ENCODE measurements around the gene CLDN1. TPM values are rescaled to one million over a fixed set of nuclear protein-coding genes. Genes with fewer than 3 reads are reported as not detected.

The CLDN1 gene
- polyA plus RNA-seq, 2 donors: 27.1 to 28.8 TPM

- Histone ChIP-seq H3K36me3 (ENCODE audit: control insufficient read depth in 2 of 2, insufficient read depth in 2 of 2, low read length in 1 of 2) (no peaks in the 10 kb centered on the region), H3K4me1 (ENCODE audit: control insufficient read depth in 2 of 2, insufficient read depth in 2 of 2, low read length in 1 of 2) (no peaks in the 10 kb centered on the region), H3K27ac (ENCODE audit: low read depth in 2 of 2, low read length in 1 of 2) (no peak overlapping the region), H3K4me3 (ENCODE audit: low read depth in 1 of 2, low read length in 2 of 2) (no peak overlapping the region), H3K9me3 (ENCODE audit: control insufficient read depth in 2 of 2, insufficient read depth in 1 of 2, low read depth in 1 of 2, low read length in 1 of 2) (no peaks in the 10 kb centered on the region), H3K27me3 (ENCODE audit: control insufficient read depth in 1 of 2, insufficient read depth in 2 of 2, low read length in 2 of 2) (no peaks in the 10 kb centered on the region)
- WGBS, 2 donors: 55 to 65% methylated on average over 1 of the region's 1 CpG
These were observed 18.4 kb downstream of the CLDN1 start for GRCh38 chr3:190303884-190304283.

GRCh38 chr3:190302212-190302867, 19.9 kb downstream of the CLDN1 start:
- H3K9me3 ChIP-seq (ENCODE audit: control insufficient read depth in 2 of 2, insufficient read depth in 1 of 2, low read depth in 1 of 2, low read length in 1 of 2): no peaks in the 10 kb centered on the region
- H3K4me1 ChIP-seq (ENCODE audit: control insufficient read depth in 2 of 2, insufficient read depth in 2 of 2, low read length in 1 of 2): no peaks in the 10 kb centered on the region
- no peaks in the 10 kb centered on the region for H3K27me3 ChIP-seq (ENCODE audit: control insufficient read depth in 1 of 2, insufficient read depth in 2 of 2, low read length in 2 of 2)
- H3K36me3 ChIP-seq (ENCODE audit: control insufficient read depth in 2 of 2, insufficient read depth in 2 of 2, low read length in 1 of 2): no peaks in the 10 kb centered on the region
- H3K4me3 ChIP-seq (ENCODE audit: low read depth in 1 of 2, low read length in 2 of 2): no peak overlapping the region
- no peak overlapping the region for H3K27ac ChIP-seq (ENCODE audit: low read depth in 2 of 2, low read length in 1 of 2)
- WGBS, 2 donors: 85 to 91% methylated on average over 3 of the region's 3 CpGs

- Histone ChIP-seq H3K36me3 (ENCODE audit: control insufficient read depth in 2 of 2, insufficient read depth in 2 of 2, low read length in 1 of 2) (no peaks in the 10 kb centered on the region), H3K27ac (ENCODE audit: low read depth in 2 of 2, low read length in 1 of 2) (no peak overlapping the region), H3K4me1 (ENCODE audit: control insufficient read depth in 2 of 2, insufficient read depth in 2 of 2, low read length in 1 of 2) (no peaks in the 10 kb centered on the region), H3K9me3 (ENCODE audit: control insufficient read depth in 2 of 2, insufficient read depth in 1 of 2, low read depth in 1 of 2, low read length in 1 of 2) (no peaks in the 10 kb centered on the region), H3K4me3 (ENCODE audit: low read depth in 1 of 2, low read length in 2 of 2) (no peak overlapping the region), H3K27me3 (ENCODE audit: control insufficient read depth in 1 of 2, insufficient read depth in 2 of 2, low read length in 2 of 2) (no peaks in the 10 kb centered on the region)
- WGBS, 2 donors: 37 to 51% methylated on average over 3 of the region's 3 CpGs
These were observed 20.7 kb downstream of the CLDN1 start for GRCh38 chr3:190301591-190301990.

GRCh38 chr3:190299969-190300368, 22.3 kb downstream of the CLDN1 start:
- 65 to 69% methylated on average over 4 of the region's 4 CpGs for WGBS, 2 donors

GRCh38 chr3:190294030-190294429, 28.2 kb downstream of the CLDN1 start:
- Histone ChIP-seq H3K27me3 (ENCODE audit: control insufficient read depth in 1 of 2, insufficient read depth in 2 of 2, low read length in 2 of 2) (no peaks in the 10 kb centered on the region), H3K27ac (ENCODE audit: low read depth in 2 of 2, low read length in 1 of 2) (no peak overlapping the region), H3K9me3 (ENCODE audit: control insufficient read depth in 2 of 2, insufficient read depth in 1 of 2, low read depth in 1 of 2, low read length in 1 of 2) (peaks cover 0 to 3% of the 10 kb centered on the region in 2 donors)

More at GRCh38 chr3:190299969-190300368, 22.3 kb downstream of the CLDN1 start:
- no peak overlapping the region for H3K27ac ChIP-seq (ENCODE audit: low read depth in 2 of 2, low read length in 1 of 2)
- no peaks in the 10 kb centered on the region for H3K9me3 ChIP-seq (ENCODE audit: control insufficient read depth in 2 of 2, insufficient read depth in 1 of 2, low read depth in 1 of 2, low read length in 1 of 2)
- no peaks in the 10 kb centered on the region for H3K27me3 ChIP-seq (ENCODE audit: control insufficient read depth in 1 of 2, insufficient read depth in 2 of 2, low read length in 2 of 2)
- no peak overlapping the region for H3K4me3 ChIP-seq (ENCODE audit: low read depth in 1 of 2, low read length in 2 of 2)
- no peaks in the 10 kb centered on the region for H3K4me1 ChIP-seq (ENCODE audit: control insufficient read depth in 2 of 2, insufficient read depth in 2 of 2, low read length in 1 of 2)
- H3K36me3 ChIP-seq (ENCODE audit: control insufficient read depth in 2 of 2, insufficient read depth in 2 of 2, low read length in 1 of 2): no peaks in the 10 kb centered on the region

GRCh38 chr3:190293621-190294020, 28.6 kb downstream of the CLDN1 start:
- no peaks in the 10 kb centered on the region for H3K27me3 ChIP-seq (ENCODE audit: control insufficient read depth in 1 of 2, insufficient read depth in 2 of 2, low read length in 2 of 2)
- no peaks in the 10 kb centered on the region for H3K4me1 ChIP-seq (ENCODE audit: control insufficient read depth in 2 of 2, insufficient read depth in 2 of 2, low read length in 1 of 2)
- H3K27ac ChIP-seq (ENCODE audit: low read depth in 2 of 2, low read length in 1 of 2): no peak overlapping the region
- WGBS, 2 donors: 83% methylated on average over 3 of the region's 3 CpGs
- H3K4me3 ChIP-seq (ENCODE audit: low read depth in 1 of 2, low read length in 2 of 2): no peak overlapping the region
- no peaks in the 10 kb centered on the region for H3K36me3 ChIP-seq (ENCODE audit: control insufficient read depth in 2 of 2, insufficient read depth in 2 of 2, low read length in 1 of 2)
- peaks cover 0 to 3% of the 10 kb centered on the region in 2 donors for H3K9me3 ChIP-seq (ENCODE audit: control insufficient read depth in 2 of 2, insufficient read depth in 1 of 2, low read depth in 1 of 2, low read length in 1 of 2)

More at GRCh38 chr3:190294030-190294429, 28.2 kb downstream of the CLDN1 start:
- no peaks in the 10 kb centered on the region for H3K36me3 ChIP-seq (ENCODE audit: control insufficient read depth in 2 of 2, insufficient read depth in 2 of 2, low read length in 1 of 2)
- H3K4me1 ChIP-seq (ENCODE audit: control insufficient read depth in 2 of 2, insufficient read depth in 2 of 2, low read length in 1 of 2): no peaks in the 10 kb centered on the region
- H3K4me3 ChIP-seq (ENCODE audit: low read depth in 1 of 2, low read length in 2 of 2): no peak overlapping the region

- H3K9me3 ChIP-seq (ENCODE audit: control insufficient read depth in 2 of 2, insufficient read depth in 1 of 2, low read depth in 1 of 2, low read length in 1 of 2): peaks cover 0 to 3% of the 10 kb centered on the region in 2 donors
- no peak overlapping the region for H3K4me3 ChIP-seq (ENCODE audit: low read depth in 1 of 2, low read length in 2 of 2)
- H3K27ac ChIP-seq (ENCODE audit: low read depth in 2 of 2, low read length in 1 of 2): no peak overlapping the region
- H3K4me1 ChIP-seq (ENCODE audit: control insufficient read depth in 2 of 2, insufficient read depth in 2 of 2, low read length in 1 of 2): no peaks in the 10 kb centered on the region
- no peaks in the 10 kb centered on the region for H3K36me3 ChIP-seq (ENCODE audit: control insufficient read depth in 2 of 2, insufficient read depth in 2 of 2, low read length in 1 of 2)
- no peaks in the 10 kb centered on the region for H3K27me3 ChIP-seq (ENCODE audit: control insufficient read depth in 1 of 2, insufficient read depth in 2 of 2, low read length in 2 of 2)
- WGBS, 2 donors: 68 to 69% methylated on average over 3 of the region's 3 CpGs
These were observed 30.2 kb downstream of the CLDN1 start for GRCh38 chr3:190291994-190292584.

GRCh38 chr3:190289989-190290388, 32.3 kb downstream of the CLDN1 start:
- 74 to 82% methylated on average over 2 of the region's 2 CpGs for WGBS, 2 donors
- Histone ChIP-seq H3K4me3 (ENCODE audit: low read depth in 1 of 2, low read length in 2 of 2) (no peak overlapping the region), H3K9me3 (ENCODE audit: control insufficient read depth in 2 of 2, insufficient read depth in 1 of 2, low read depth in 1 of 2, low read length in 1 of 2) (peaks cover 0 to 3% of the 10 kb centered on the region in 2 donors), H3K27me3 (ENCODE audit: control insufficient read depth in 1 of 2, insufficient read depth in 2 of 2, low read length in 2 of 2) (no peaks in the 10 kb centered on the region), H3K27ac (ENCODE audit: low read depth in 2 of 2, low read length in 1 of 2) (no peak overlapping the region), H3K36me3 (ENCODE audit: control insufficient read depth in 2 of 2, insufficient read depth in 2 of 2, low read length in 1 of 2) (no peaks in the 10 kb centered on the region), H3K4me1 (ENCODE audit: control insufficient read depth in 2 of 2, insufficient read depth in 2 of 2, low read length in 1 of 2) (no peaks in the 10 kb centered on the region)

- no peaks in the 10 kb centered on the region for H3K27me3 ChIP-seq (ENCODE audit: control insufficient read depth in 1 of 2, insufficient read depth in 2 of 2, low read length in 2 of 2)
- H3K4me3 ChIP-seq (ENCODE audit: low read depth in 1 of 2, low read length in 2 of 2): no peak overlapping the region
- peaks cover 0 to 3% of the 10 kb centered on the region in 2 donors for H3K9me3 ChIP-seq (ENCODE audit: control insufficient read depth in 2 of 2, insufficient read depth in 1 of 2, low read depth in 1 of 2, low read length in 1 of 2)
- H3K4me1 ChIP-seq (ENCODE audit: control insufficient read depth in 2 of 2, insufficient read depth in 2 of 2, low read length in 1 of 2): no peaks in the 10 kb centered on the region
- no peaks in the 10 kb centered on the region for H3K36me3 ChIP-seq (ENCODE audit: control insufficient read depth in 2 of 2, insufficient read depth in 2 of 2, low read length in 1 of 2)
- no peak overlapping the region for H3K27ac ChIP-seq (ENCODE audit: low read depth in 2 of 2, low read length in 1 of 2)
- 78 to 83% methylated on average over 2 of the region's 2 CpGs for WGBS, 2 donors
These were observed 33.4 kb downstream of the CLDN1 start for GRCh38 chr3:190288836-190289235.

- Histone ChIP-seq H3K9me3 (ENCODE audit: control insufficient read depth in 2 of 2, insufficient read depth in 1 of 2, low read depth in 1 of 2, low read length in 1 of 2) (no peaks in the 10 kb centered on the region), H3K4me3 (ENCODE audit: low read depth in 1 of 2, low read length in 2 of 2) (no peak overlapping the region), H3K4me1 (ENCODE audit: control insufficient read depth in 2 of 2, insufficient read depth in 2 of 2, low read length in 1 of 2) (no peaks in the 10 kb centered on the region), H3K27me3 (ENCODE audit: control insufficient read depth in 1 of 2, insufficient read depth in 2 of 2, low read length in 2 of 2) (no peaks in the 10 kb centered on the region), H3K36me3 (ENCODE audit: control insufficient read depth in 2 of 2, insufficient read depth in 2 of 2, low read length in 1 of 2) (no peaks in the 10 kb centered on the region), H3K27ac (ENCODE audit: low read depth in 2 of 2, low read length in 1 of 2) (no peak overlapping the region)
- WGBS, 2 donors: 87 to 89% methylated on average over 1 of the region's 1 CpG
These were observed 36.2 kb downstream of the CLDN1 start for GRCh38 chr3:190286014-190286413.
